ENCODE results near the gene DYNLT4.
"Not testable (repeated sequence)": the region's sequence is repeated elsewhere in the genome, so short reads cannot be mapped to it uniquely, and the experiment has no call there.

Gene DYNLT4

GRCh38 chr1:44808938-44809917 lies 2.1 kb upstream of the DYNLT4 start:
- DNase-seq (ENCODE audit: low read depth, low spot score): peak; percentile 75

GRCh38 chr1:44808063-44808937 lies 1.1 kb upstream of the DYNLT4 start, which contains the start of gene BTBD19:
Gene BTBD19 (plus strand): TSS chr1:44808523. CDS start chr1:44808821, 298 bp downstream.
- no peak for DNase-seq (ENCODE audit: low read depth, low spot score)

GRCh38 chr1:44807364-44808062 lies 362 bp upstream of the DYNLT4 start:
- peak; percentile 67 for DNase-seq (ENCODE audit: low read depth, low spot score)

GRCh38 chr1:44806025-44806703 lies 987 bp downstream of the DYNLT4 start:
- no peak for DNase-seq (ENCODE audit: low read depth, low spot score)

- no peak for DNase-seq (ENCODE audit: low read depth, low spot score)
Observed at GRCh38 chr1:44805311-44806024, 1.7 kb downstream of the DYNLT4 start.

- no peak for DNase-seq (ENCODE audit: low read depth, low spot score)
Observed at GRCh38 chr1:44803312-44804095, 3.6 kb downstream of the DYNLT4 start.

GRCh38 chr1:44803062-44803311 lies 4.2 kb downstream of the DYNLT4 start:
- no peak for DNase-seq (ENCODE audit: low read depth, low spot score)

- no peak for DNase-seq (ENCODE audit: low read depth, low spot score)
Observed at GRCh38 chr1:44802306-44803061, 4.7 kb downstream of the DYNLT4 start.

- no peak for DNase-seq (ENCODE audit: low read depth, low spot score)
Observed at GRCh38 chr1:44801491-44802305, 5.5 kb downstream of the DYNLT4 start.

- peak; percentile 96 for DNase-seq (ENCODE audit: low read depth, low spot score)
Observed at GRCh38 chr1:44799770-44800584, 7.2 kb downstream of the DYNLT4 start, which contains the start of gene PLK3. Gene PLK3 (plus strand): TSS chr1:44800377. CDS start chr1:44800464, 87 bp downstream.

GRCh38 chr1:44798481-44799365 lies 8.4 kb downstream of the DYNLT4 start:
- no peak for DNase-seq (ENCODE audit: low read depth, low spot score)

- DNase-seq (ENCODE audit: low read depth, low spot score): not testable (repeated sequence)
Observed at GRCh38 chr1:44797886-44798285, 9.3 kb downstream of the DYNLT4 start.

- no peak for DNase-seq (ENCODE audit: low read depth, low spot score)
Observed at GRCh38 chr1:44792736-44793502, 14.2 kb downstream of the DYNLT4 start.

GRCh38 chr1:44790968-44791801 lies 16.0 kb downstream of the DYNLT4 start:
- no peak for DNase-seq (ENCODE audit: low read depth, low spot score)
